Right lobe of liver (tissue), 6 donors: ENCODE results near the gene PSEN2. TPM values are rescaled to one million over a fixed set of nuclear protein-coding genes. Genes with fewer than 3 reads are reported as not detected.

Source experiments
- ATAC-seq, 4 donors: fragments of 200-7000 bp; cut with Tn5 transposase; one replicate each; pipeline ENCODE4 v1.9.1; 2020; ENCODE audit warnings: mild to moderate bottlenecking in 4 of 4, moderate library complexity in 4 of 4
- DNase-seq, 3 donors: peaks; one replicate each; pipeline ENCODE4 v3.0.0-alpha.2; 2020
- H3K27ac ChIP-seq, 3 donors: fragments of 200-600 bp; one replicate each; pipeline ENCODE4 v1.8.0; 2022
- H3K27me3 ChIP-seq, 2 donors: fragments of 200-600 bp; one replicate each; pipeline ENCODE4 v1.8.0; 2022
- H3K36me3 ChIP-seq, 4 donors: fragments of 200-600 bp; sonication (generic) in 1 of 4; one replicate each; pipeline versions ENCODE4 v1.5.1 to v1.8.0; 2017 to 2022; ENCODE audit warnings: control low read depth in 1 of 4
- H3K4me1 ChIP-seq, 4 donors: fragments of 200-600 bp; sonication (generic) in 1 of 4; one replicate each; pipeline versions ENCODE4 v1.5.1 to v1.8.0; 2017 to 2022; ENCODE audit warnings: control low read depth in 1 of 4
- H3K4me3 ChIP-seq, 3 donors: fragments of 200-600 bp; one replicate each; pipeline ENCODE4 v1.8.0; 2022
- H3K9me3 ChIP-seq, 4 donors: fragments of 200-600 bp; sonication (generic) in 1 of 4; one replicate each; pipeline versions ENCODE4 v1.5.1 to v1.8.0; 2017 to 2022; ENCODE audit warnings: control low read depth in 1 of 4
- POLR2A ChIP-seq: fragments of 450-650 bp; IDR thresholded peaks from one replicate; pipeline ENCODE4 v1.6.1; 2017; ENCODE audit warnings: antibody characterized with exemption, mild to moderate bottlenecking
- WGBS: methylation state at CpG from one replicate; pipeline ENCODE4 v1.1.6; 2018; ENCODE audit warnings: low coverage, low lambda C conversion rate; ENCODE audit not compliant: insufficient coverage; ENCODE audit errors: missing lambda C conversion rate; 5-methylcytosine and 5-hydroxymethylcytosine counted together
- intact Hi-C, 2 donors: fragments of 100-400 bp; cut with DNase I; formaldehyde crosslinking; loops; one replicate each; pipeline versions ENCODE4 v1.11.2 to v1.14.1; 2022
- total RNA-seq, 6 experiments: library from RNA; depleted of rRNA in 2 of 6; stranded (reverse); fragments of >200 nt in 2 of 6; fragmentation: NEBNext Ultra II Directional in 3 of 6; extraction: Animal tissue kit (Norgen Biotek cat#: 25700) in 3 of 6; gene quantifications; one replicate each; pipeline versions ENCODE4 v1.1.0 to v1.2.4, GENCODE V29; 2016 to 2023
- TF ChIP-seq, protein P1 (sequence below), 4 donors: fragments of 200-600 bp in 3 of 4; fragments of 450-650 bp in 1 of 4; IDR thresholded peaks; one replicate each; pipeline versions ENCODE4 v1.5.1 to v1.8.0; 2016 to 2022; ENCODE audit warnings: antibody characterized with exemption in 4 of 4, mild to moderate bottlenecking in 2 of 4
- donor health status: DM: no; HTN: yes; CAD: no.
- donor health status: DM: no; HTN: no; CAD: no.
- donor health status: DM: no; HTN: no; CAD: no.
- donor health status: DM: no; HTN: yes; CAD: no.
- donor health status: DM: no; HTN: yes; CAD: no.

Gene PSEN2
- total RNA-seq, 6 experiments from 2014 or later, result 11.8 to 22.7 (median 15.7) TPM

DNA sequence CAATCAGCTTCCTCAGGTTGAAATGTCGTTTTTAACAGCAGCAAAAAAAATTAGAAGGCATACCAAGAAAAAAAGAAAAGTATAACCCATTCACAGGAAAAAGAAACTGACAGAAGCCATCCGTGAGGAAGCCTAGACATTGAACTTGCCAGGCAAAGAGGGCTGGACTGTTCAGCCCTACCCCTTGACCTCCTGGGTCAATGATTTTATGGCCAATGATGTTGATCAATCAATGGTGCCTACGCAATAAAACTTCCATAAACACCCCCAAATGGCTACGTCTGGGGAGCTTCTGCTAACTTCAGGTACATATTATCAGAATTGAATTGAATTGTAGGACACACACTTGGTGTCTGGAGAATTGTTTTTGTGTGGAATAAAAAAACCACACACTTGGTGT lies 4.8 kb upstream of the PSEN2 start:
- intact Hi-C loops, result no loop called here
- no peak for DNase-seq
- Histone ChIP-seq H3K4me3 (no peak overlapping the region), H3K27ac (peak overlapping the region in 1 of 3 donors; percentile 38), H3K27me3 (no peaks in the 10 kb centered on the region), H3K9me3 (no peaks in the 10 kb centered on the region), H3K4me1 (peaks cover 0 to 23% (median 7%) of the 10 kb centered on the region in 4 donors), H3K36me3 (no peaks in the 10 kb centered on the region)
- 25% methylated on average over 4 of the region's 4 CpGs for WGBS
- peak; percentile 43 to 57 (median 54) for ATAC-seq
- no peak for TF ChIP-seq POLR2A

DNA sequence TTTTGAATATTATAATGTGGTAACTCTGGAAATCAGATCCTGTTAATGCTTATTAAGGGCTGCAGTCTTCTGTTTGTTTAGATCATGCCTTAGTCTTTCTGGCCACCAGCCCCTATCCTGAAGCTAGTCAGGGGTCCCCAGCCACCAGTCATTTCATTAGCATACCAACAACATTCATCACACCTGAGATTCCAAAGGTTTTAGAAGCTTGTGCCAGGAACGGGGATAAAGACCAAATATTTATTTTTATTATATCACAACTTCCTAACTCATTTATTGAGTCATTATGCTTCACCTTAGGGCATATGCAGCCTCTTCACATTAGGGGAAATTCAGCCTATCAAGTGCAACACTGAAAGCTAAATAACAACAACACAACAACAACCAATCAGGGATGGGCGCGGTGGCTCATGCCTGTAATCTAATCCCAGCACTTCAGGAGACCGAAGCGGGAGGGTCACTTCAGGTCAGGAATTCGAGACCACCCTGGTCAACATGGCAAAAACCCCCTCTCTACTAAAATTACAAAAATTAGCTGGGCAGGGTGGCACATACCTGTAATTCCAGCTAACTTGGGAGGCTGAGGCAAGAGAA lies 2.9 kb upstream of the PSEN2 start:
- Histone ChIP-seq H3K4me1 (peaks cover 0 to 34% (median 12%) of the 10 kb centered on the region in 4 donors), H3K4me3 (no peak overlapping the region), H3K36me3 (no peaks in the 10 kb centered on the region), H3K9me3 (no peaks in the 10 kb centered on the region), H3K27ac (no peak overlapping the region), H3K27me3 (no peaks in the 10 kb centered on the region)
- DNase-seq (no peak), ATAC-seq (no peak)
- 72% methylated on average over 3 of the region's 6 CpGs for WGBS
- intact Hi-C loops, result no loop called here
- TF ChIP-seq, protein P1, sequence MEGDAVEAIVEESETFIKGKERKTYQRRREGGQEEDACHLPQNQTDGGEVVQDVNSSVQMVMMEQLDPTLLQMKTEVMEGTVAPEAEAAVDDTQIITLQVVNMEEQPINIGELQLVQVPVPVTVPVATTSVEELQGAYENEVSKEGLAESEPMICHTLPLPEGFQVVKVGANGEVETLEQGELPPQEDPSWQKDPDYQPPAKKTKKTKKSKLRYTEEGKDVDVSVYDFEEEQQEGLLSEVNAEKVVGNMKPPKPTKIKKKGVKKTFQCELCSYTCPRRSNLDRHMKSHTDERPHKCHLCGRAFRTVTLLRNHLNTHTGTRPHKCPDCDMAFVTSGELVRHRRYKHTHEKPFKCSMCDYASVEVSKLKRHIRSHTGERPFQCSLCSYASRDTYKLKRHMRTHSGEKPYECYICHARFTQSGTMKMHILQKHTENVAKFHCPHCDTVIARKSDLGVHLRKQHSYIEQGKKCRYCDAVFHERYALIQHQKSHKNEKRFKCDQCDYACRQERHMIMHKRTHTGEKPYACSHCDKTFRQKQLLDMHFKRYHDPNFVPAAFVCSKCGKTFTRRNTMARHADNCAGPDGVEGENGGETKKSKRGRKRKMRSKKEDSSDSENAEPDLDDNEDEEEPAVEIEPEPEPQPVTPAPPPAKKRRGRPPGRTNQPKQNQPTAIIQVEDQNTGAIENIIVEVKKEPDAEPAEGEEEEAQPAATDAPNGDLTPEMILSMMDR (IDR thresholded peaks at IDR 0.05), result no peak
- TF ChIP-seq POLR2A, result no peak

DNA sequence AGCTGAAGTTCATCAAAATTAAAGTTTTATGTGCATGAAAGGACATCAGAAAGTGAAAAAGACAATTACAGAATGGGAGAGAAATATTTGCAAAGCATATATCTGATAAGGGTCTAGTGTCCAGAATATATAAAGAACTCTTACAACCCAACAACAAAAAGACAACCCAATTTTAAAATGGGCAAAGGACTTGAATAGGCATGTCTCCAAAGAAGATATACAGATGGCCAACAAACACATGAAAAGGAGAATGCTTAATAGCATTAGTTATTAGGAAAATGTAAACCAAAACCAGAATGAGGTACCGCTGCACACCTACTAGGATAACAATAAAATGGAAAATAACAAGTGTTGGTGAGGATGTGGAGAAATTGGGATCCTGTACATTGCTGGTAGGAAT lies 1.7 kb upstream of the PSEN2 start:
- TF ChIP-seq, protein P1 (IDR thresholded peaks at IDR 0.05), result no peak
- no peak for TF ChIP-seq POLR2A
- intact Hi-C loops, result no loop called here
- H3K4me1 ChIP-seq, result peaks cover 0 to 34% (median 12%) of the 10 kb centered on the region in 4 donors

DNA sequence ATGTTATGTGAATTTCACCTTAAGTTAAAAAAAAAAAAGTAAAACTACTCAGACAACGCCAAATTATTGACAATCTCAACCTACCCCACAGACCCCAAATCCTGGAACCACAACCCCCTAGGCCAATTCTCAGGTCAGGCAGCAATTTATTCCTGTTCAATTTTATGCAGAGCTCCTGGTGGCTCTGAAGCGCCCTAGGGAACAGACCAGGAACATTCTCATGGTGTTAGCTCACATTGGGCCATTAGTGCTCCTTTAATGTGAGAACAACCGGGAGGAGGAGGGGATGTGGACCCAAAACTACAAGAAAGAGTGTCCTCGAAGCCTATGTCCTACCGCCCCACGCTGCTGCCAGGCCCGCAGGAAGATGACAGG lies 403 bp upstream of the PSEN2 start:
- H3K4me3 ChIP-seq, result peak overlapping the region; percentile 75 to 80 (median 80)
- ATAC-seq, result no peak
- H3K4me1 ChIP-seq, result peaks cover 0 to 21% (median 9%) of the 10 kb centered on the region in 4 donors
- 14% methylated on average over 7 of the region's 7 CpGs for WGBS
- TF ChIP-seq, protein P1 (IDR thresholded peaks at IDR 0.05), result no peak
- no peak for TF ChIP-seq POLR2A
- H3K36me3 ChIP-seq, result no peaks in the 10 kb centered on the region
- DNase-seq, result no peak
- peak overlapping the region; percentile 29 to 86 (median 54) for H3K27ac ChIP-seq
- H3K27me3 ChIP-seq, result no peaks in the 10 kb centered on the region
- intact Hi-C loops, result no loop called here
- no peaks in the 10 kb centered on the region for H3K9me3 ChIP-seq

More for the DNA sequence above, 1.7 kb upstream of the PSEN2 start:
- Histone ChIP-seq H3K9me3 (no peaks in the 10 kb centered on the region), H3K36me3 (no peaks in the 10 kb centered on the region), H3K4me3 (no peak overlapping the region), H3K27me3 (no peaks in the 10 kb centered on the region), H3K27ac (no peak overlapping the region)
- DNase-seq, result no peak
- WGBS, result 100% methylated on average over 1 of the region's 1 CpG
- no peak for ATAC-seq

DNA sequence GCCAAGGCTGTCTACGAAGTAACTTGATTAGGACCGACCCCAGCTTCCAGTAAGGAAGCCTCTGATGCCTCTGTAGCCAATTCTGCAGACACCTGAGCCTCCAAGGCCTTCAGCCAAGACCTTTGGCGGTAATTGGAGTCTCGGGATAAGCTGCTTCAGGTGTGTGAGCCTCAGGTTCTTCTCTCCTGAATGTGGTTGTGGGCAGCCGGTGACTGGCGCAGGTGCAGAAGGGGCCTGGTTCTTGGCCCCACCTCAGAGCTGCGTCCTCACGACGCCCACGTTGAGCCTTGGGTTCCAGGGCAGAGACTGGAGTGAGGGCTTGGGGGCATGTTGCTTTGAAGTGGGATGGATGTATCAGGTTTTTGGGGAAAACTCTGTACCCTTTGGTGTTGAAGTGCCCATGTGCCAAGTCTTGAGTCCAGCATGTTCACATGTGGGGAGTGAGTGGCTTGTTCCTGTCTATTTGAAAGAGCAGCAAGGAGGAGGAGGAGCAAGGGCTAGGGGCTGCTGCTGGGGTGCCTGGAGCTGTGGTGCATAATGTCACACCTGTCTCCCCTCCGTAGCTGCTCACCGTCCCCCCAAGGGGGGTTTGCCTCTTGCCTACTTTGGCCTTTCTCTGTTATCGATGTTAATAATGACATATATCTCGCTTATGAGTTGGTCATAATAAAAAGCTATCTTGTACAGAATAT lies 1.4 kb downstream of the PSEN2 start:
- ATAC-seq, result no peak
- no peaks in the 10 kb centered on the region for H3K36me3 ChIP-seq
- H3K9me3 ChIP-seq, result no peaks in the 10 kb centered on the region
- H3K4me1 ChIP-seq, result peaks cover 0 to 18% (median 5%) of the 10 kb centered on the region in 4 donors
- H3K27ac ChIP-seq, result peak overlapping the region in 1 of 3 donors; percentile 74
- WGBS, result 78% methylated on average over 8 of the region's 14 CpGs
- H3K27me3 ChIP-seq, result no peaks in the 10 kb centered on the region
- H3K4me3 ChIP-seq, result peak overlapping the region; percentile 75 to 80 (median 80)
- no peak for TF ChIP-seq POLR2A
- TF ChIP-seq, protein P1 (IDR thresholded peaks at IDR 0.05), result no peak
- DNase-seq, result peak in 1 of 3 donors; percentile 48
- intact Hi-C loops, result no loop called here
